ENCODE measurements around the gene RAMP2.

- no peak for TF ChIP-seq POLR2A (IDR thresholded peaks at IDR 0.05)
- TF ChIP-seq CTCF (IDR thresholded peaks at IDR 0.05) = no peak
- TF ChIP-seq POLR2AphosphoS5 (IDR thresholded peaks at IDR 0.05) = no peak
- no peak for TF ChIP-seq EP300 (IDR thresholded peaks at IDR 0.05; ENCODE audit: low read depth)
Measured at GRCh38 chr17:42760652-42761581, at the start of gene RAMP2.
